ENCODE measurements around the gene ST6GALNAC5.
A peak's percentile ranks its signal among the peaks of the same experiment; 100 is the strongest.

ST6GALNAC5 gene

GRCh38 chr1:77065693-77066342, 198.5 kb downstream of the ST6GALNAC5 start:
- TF ChIP-seq, protein P1, sequence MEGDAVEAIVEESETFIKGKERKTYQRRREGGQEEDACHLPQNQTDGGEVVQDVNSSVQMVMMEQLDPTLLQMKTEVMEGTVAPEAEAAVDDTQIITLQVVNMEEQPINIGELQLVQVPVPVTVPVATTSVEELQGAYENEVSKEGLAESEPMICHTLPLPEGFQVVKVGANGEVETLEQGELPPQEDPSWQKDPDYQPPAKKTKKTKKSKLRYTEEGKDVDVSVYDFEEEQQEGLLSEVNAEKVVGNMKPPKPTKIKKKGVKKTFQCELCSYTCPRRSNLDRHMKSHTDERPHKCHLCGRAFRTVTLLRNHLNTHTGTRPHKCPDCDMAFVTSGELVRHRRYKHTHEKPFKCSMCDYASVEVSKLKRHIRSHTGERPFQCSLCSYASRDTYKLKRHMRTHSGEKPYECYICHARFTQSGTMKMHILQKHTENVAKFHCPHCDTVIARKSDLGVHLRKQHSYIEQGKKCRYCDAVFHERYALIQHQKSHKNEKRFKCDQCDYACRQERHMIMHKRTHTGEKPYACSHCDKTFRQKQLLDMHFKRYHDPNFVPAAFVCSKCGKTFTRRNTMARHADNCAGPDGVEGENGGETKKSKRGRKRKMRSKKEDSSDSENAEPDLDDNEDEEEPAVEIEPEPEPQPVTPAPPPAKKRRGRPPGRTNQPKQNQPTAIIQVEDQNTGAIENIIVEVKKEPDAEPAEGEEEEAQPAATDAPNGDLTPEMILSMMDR (conservative IDR thresholded peaks at IDR 0.05; ENCODE audit: low read depth, low read length) = no peak
- H3K4me3 ChIP-seq (ENCODE audit: low read length) = no peak overlapping the region
- no peak for DNase-seq (ENCODE audit: low read depth)

DNA sequence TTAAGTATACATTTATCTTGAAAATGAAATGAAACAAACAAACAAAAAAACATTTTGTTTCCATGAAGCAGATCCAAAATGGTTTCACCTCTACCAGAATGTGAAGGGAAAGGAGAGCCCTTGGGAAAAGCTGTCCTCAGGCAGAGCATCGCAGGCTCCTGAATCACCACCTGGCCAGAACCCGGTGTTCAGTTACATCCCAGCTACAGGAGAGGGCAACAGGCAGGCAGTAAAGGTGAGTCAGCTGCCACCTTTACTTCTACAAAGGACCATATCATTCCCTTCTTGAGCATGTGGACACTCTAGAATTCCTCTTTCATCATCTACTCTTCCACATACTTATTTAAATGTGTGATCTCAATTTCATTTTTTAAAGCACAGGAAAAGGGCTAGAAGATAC, 200.7 kb downstream of the ST6GALNAC5 start:
- TF ChIP-seq, protein P1 (conservative IDR thresholded peaks at IDR 0.05; ENCODE audit: low read depth, low read length) = no peak
- no peak for DNase-seq (ENCODE audit: low read depth)
- H3K4me3 ChIP-seq (ENCODE audit: low read length) = no peak overlapping the region

DNA sequence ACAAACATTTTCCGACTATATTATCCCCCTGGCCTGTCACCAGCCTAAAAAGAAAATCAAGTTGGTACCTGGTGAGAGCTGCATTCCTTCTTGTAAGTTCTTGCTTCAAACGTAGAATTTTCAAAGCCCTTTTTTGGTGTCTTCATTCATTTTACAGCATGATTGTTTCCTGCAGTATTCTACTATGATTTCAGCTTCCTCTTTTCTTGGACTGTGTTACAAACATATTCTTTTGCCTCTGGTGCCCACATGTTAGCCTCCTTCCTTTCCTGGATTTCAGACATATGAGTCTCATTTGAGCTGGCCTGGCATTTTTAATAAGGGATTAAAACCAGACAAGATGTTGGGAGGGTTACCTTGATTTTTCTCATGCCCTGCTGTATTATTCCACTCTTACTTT, 209.5 kb downstream of the ST6GALNAC5 start:
- TF ChIP-seq, protein P1 (conservative IDR thresholded peaks at IDR 0.05; ENCODE audit: low read depth, low read length) = no peak
- no peak overlapping the region for H3K4me3 ChIP-seq (ENCODE audit: low read length)
- DNase-seq (ENCODE audit: low read depth) = no peak

- no peak overlapping the region for H3K4me3 ChIP-seq (ENCODE audit: low read length)
- TF ChIP-seq, protein P1 (conservative IDR thresholded peaks at IDR 0.05; ENCODE audit: low read depth, low read length) = no peak
- DNase-seq (ENCODE audit: low read depth) = no peak
Observed at GRCh38 chr1:77081834-77082233, 214.6 kb downstream of the ST6GALNAC5 start.

DNA sequence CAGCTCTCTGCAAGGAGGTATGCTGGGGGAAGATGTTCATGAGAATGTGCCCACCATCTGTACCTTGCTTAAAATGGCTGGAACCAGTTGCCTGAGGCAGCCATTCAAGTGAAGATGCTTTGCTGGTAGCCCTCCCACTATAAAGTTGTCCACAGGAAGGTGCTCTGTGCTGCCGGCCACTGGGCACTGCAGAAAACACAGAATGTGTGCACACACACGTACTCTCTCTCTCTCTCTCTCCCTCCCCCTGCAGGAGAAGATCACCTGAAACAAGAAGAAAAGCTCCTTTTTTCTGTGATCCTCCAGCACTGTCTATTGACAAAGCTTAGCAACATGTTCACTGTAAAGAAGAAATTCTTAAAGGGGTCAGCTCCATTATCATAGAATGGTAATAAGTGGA, 217.2 kb downstream of the ST6GALNAC5 start:
- H3K4me3 ChIP-seq (ENCODE audit: low read length) = no peak overlapping the region
- DNase-seq (ENCODE audit: low read depth) = no peak
- TF ChIP-seq, protein P1 (conservative IDR thresholded peaks at IDR 0.05; ENCODE audit: low read depth, low read length) = no peak

DNA sequence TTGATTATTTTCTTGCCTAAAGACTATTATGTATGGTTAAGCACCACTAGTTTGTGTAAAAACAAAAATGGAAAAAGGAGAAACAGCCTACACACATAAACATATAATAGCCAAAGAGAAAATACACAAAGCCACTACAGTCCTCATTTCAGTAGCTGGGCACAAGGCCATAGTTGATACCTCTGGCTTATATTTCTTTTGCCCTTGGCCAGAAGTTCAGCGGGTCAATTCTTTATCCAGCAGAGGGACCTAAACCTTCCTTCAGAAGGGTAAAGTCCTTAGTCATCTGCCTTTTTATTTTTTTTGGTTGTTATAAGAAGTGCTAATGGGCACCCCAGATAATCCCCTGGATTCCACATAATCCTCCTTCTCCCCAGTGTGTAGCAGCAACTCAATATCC, 217.8 kb downstream of the ST6GALNAC5 start:
- TF ChIP-seq, protein P1 (conservative IDR thresholded peaks at IDR 0.05; ENCODE audit: low read depth, low read length) = peak; percentile 3
- DNase-seq (ENCODE audit: low read depth) = no peak
- no peak overlapping the region for H3K4me3 ChIP-seq (ENCODE audit: low read length)

DNA sequence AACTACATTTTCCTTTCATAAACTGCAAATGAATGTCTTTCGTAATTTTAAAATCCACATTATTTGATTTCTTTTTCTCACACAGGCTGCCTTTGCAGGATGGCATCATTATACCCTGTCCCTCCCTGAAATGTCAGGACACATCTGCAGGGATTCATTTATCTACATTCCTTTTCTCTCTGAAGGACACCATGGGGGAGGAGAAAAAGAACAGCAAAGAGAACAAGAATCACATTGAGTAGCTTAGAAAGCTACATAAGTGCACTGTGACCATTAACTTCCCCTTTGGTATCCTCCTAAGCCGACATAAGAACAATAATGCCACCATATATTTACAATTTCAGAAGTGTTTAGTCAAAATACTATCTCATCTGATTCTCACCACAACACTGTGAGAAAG, 222.5 kb downstream of the ST6GALNAC5 start:
- H3K4me3 ChIP-seq (ENCODE audit: low read length) = no peak overlapping the region
- TF ChIP-seq, protein P1 (conservative IDR thresholded peaks at IDR 0.05; ENCODE audit: low read depth, low read length) = no peak
- no peak for DNase-seq (ENCODE audit: low read depth)

Measured in retinal pigment epithelial cell (primary cell).